Neural cell (in vitro differentiated cells): ENCODE results near the gene STAG2.

ENCODE experiments used
- EZH2 ChIP-seq: fragments of 200-600, 300-800 bp; shearing (Covaris generic), sonication (generic); IDR thresholded peaks from 2 replicates; pipeline ENCODE4 v1.6.1; 2014; ENCODE audit warnings: antibody characterized with exemption, low read length, borderline replicate concordance, mild to moderate bottlenecking; ENCODE audit not compliant: insufficient read depth, poor library complexity, severe bottlenecking
- MXI1 ChIP-seq: fragments of 450-650 bp; conservative IDR thresholded peaks from 2 replicates; pipeline ENCODE4 v1.6.1; 2014; ENCODE audit warnings: antibody characterized with exemption, mild to moderate bottlenecking; ENCODE audit not compliant: poor library complexity, severe bottlenecking
- POLR2AphosphoS5 ChIP-seq: IDR thresholded peaks from 2 replicates; pipeline ENCODE4 v1.6.1; 2012
- RAD21 ChIP-seq: fragments of 450-650 bp; conservative IDR thresholded peaks from 2 replicates; pipeline ENCODE4 v1.6.1; 2014; ENCODE audit warnings: antibody characterized with exemption, mild to moderate bottlenecking, moderate library complexity
- SMC3 ChIP-seq: fragments of 450-650 bp; conservative IDR thresholded peaks from 2 replicates; pipeline ENCODE4 v1.6.1; 2014; ENCODE audit warnings: antibody characterized with exemption, mild to moderate bottlenecking, moderate library complexity; ENCODE audit not compliant: poor library complexity
- TAF1 ChIP-seq: IDR thresholded peaks from 2 replicates; pipeline ENCODE4 v1.6.1; 2012; ENCODE audit warnings: low read depth
- TF ChIP-seq, protein P1 (sequence below): fragments of 450-650 bp; IDR thresholded peaks from 2 replicates; pipeline ENCODE4 v1.5.1; 2014; ENCODE audit warnings: antibody characterized with exemption, mild to moderate bottlenecking, moderate library complexity; ENCODE audit not compliant: poor library complexity, severe bottlenecking
- TF ChIP-seq, protein P2 (sequence below): IDR thresholded peaks from 2 replicates; pipeline ENCODE4 v1.6.1; 2012; ENCODE audit warnings: borderline replicate concordance

DNA sequence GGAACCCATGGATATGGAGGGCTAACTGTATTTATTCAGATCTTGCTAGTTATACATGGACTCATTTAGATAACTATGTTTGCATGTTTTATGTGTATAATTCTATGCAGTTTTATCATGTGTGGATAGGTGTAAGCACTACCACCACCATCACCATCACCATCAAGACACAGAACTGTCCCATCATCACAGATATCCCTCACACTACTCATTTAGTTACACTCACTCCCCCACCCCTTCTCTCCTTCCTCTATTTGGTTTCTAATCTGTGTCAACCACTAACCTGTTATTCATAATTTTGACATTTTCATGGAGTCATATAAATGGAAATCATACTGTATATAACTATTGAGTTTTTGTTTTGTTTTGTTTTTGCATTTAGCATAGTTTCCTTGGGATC lies 43.7 kb downstream of the STAG2 start:
- TF ChIP-seq, protein P1, sequence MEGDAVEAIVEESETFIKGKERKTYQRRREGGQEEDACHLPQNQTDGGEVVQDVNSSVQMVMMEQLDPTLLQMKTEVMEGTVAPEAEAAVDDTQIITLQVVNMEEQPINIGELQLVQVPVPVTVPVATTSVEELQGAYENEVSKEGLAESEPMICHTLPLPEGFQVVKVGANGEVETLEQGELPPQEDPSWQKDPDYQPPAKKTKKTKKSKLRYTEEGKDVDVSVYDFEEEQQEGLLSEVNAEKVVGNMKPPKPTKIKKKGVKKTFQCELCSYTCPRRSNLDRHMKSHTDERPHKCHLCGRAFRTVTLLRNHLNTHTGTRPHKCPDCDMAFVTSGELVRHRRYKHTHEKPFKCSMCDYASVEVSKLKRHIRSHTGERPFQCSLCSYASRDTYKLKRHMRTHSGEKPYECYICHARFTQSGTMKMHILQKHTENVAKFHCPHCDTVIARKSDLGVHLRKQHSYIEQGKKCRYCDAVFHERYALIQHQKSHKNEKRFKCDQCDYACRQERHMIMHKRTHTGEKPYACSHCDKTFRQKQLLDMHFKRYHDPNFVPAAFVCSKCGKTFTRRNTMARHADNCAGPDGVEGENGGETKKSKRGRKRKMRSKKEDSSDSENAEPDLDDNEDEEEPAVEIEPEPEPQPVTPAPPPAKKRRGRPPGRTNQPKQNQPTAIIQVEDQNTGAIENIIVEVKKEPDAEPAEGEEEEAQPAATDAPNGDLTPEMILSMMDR, result no peak
- TF ChIP-seq EZH2 (no peak), TAF1 (no peak), RAD21 (no peak), POLR2AphosphoS5 (no peak), MXI1 (no peak), SMC3 (no peak)
- TF ChIP-seq, protein P2, sequence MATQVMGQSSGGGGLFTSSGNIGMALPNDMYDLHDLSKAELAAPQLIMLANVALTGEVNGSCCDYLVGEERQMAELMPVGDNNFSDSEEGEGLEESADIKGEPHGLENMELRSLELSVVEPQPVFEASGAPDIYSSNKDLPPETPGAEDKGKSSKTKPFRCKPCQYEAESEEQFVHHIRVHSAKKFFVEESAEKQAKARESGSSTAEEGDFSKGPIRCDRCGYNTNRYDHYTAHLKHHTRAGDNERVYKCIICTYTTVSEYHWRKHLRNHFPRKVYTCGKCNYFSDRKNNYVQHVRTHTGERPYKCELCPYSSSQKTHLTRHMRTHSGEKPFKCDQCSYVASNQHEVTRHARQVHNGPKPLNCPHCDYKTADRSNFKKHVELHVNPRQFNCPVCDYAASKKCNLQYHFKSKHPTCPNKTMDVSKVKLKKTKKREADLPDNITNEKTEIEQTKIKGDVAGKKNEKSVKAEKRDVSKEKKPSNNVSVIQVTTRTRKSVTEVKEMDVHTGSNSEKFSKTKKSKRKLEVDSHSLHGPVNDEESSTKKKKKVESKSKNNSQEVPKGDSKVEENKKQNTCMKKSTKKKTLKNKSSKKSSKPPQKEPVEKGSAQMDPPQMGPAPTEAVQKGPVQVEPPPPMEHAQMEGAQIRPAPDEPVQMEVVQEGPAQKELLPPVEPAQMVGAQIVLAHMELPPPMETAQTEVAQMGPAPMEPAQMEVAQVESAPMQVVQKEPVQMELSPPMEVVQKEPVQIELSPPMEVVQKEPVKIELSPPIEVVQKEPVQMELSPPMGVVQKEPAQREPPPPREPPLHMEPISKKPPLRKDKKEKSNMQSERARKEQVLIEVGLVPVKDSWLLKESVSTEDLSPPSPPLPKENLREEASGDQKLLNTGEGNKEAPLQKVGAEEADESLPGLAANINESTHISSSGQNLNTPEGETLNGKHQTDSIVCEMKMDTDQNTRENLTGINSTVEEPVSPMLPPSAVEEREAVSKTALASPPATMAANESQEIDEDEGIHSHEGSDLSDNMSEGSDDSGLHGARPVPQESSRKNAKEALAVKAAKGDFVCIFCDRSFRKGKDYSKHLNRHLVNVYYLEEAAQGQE, result no peak
